ENCODE results near the gene NET1.

NET1 gene

GRCh38 chr10:5419466-5420094 is 7.2 kb downstream of the NET1 start:
- H3K36me3 ChIP-seq (ENCODE audit: control insufficient read depth, insufficient read depth, low read length), result no peaks in the 10 kb centered on the region
- no peak overlapping the region for H3K4me3 ChIP-seq (ENCODE audit: low read depth, low read length)
- H3K9ac ChIP-seq (ENCODE audit: low read depth, low read length), result no peak overlapping the region
- no peak overlapping the region for H3K27ac ChIP-seq (ENCODE audit: low read depth, low read length)
- no peaks in the 10 kb centered on the region for H3K27me3 ChIP-seq (ENCODE audit: control insufficient read depth, insufficient read depth, low read length)
- no peaks in the 10 kb centered on the region for H3K9me3 ChIP-seq (ENCODE audit: control insufficient read depth, insufficient read depth, low read length)
- peaks cover 36% of the 10 kb centered on the region for H3K4me1 ChIP-seq (ENCODE audit: control insufficient read depth, insufficient read depth, low read length)

GRCh38 chr10:5423771-5424170 is 11.4 kb downstream of the NET1 start:
- no peak overlapping the region for H3K27ac ChIP-seq (ENCODE audit: low read depth, low read length)
- H3K36me3 ChIP-seq (ENCODE audit: control insufficient read depth, insufficient read depth, low read length), result peaks cover 13% of the 10 kb centered on the region
- no peak overlapping the region for H3K4me3 ChIP-seq (ENCODE audit: low read depth, low read length)
- no peak overlapping the region for H3K9ac ChIP-seq (ENCODE audit: low read depth, low read length)
- peaks cover 26% of the 10 kb centered on the region for H3K4me1 ChIP-seq (ENCODE audit: control insufficient read depth, insufficient read depth, low read length)
- no peaks in the 10 kb centered on the region for H3K27me3 ChIP-seq (ENCODE audit: control insufficient read depth, insufficient read depth, low read length)
- H3K9me3 ChIP-seq (ENCODE audit: control insufficient read depth, insufficient read depth, low read length), result no peaks in the 10 kb centered on the region

GRCh38 chr10:5424751-5425150 is 12.4 kb downstream of the NET1 start:
- H3K9me3 ChIP-seq (ENCODE audit: control insufficient read depth, insufficient read depth, low read length), result no peaks in the 10 kb centered on the region
- no peak overlapping the region for H3K9ac ChIP-seq (ENCODE audit: low read depth, low read length)
- no peak overlapping the region for H3K4me3 ChIP-seq (ENCODE audit: low read depth, low read length)
- peaks cover 22% of the 10 kb centered on the region for H3K36me3 ChIP-seq (ENCODE audit: control insufficient read depth, insufficient read depth, low read length)
- H3K27ac ChIP-seq (ENCODE audit: low read depth, low read length), result no peak overlapping the region
- H3K4me1 ChIP-seq (ENCODE audit: control insufficient read depth, insufficient read depth, low read length), result peaks cover 26% of the 10 kb centered on the region
- H3K27me3 ChIP-seq (ENCODE audit: control insufficient read depth, insufficient read depth, low read length), result no peaks in the 10 kb centered on the region

- H3K27me3 ChIP-seq (ENCODE audit: control insufficient read depth, insufficient read depth, low read length), result no peaks in the 10 kb centered on the region
- H3K27ac ChIP-seq (ENCODE audit: low read depth, low read length), result no peak overlapping the region
- H3K9ac ChIP-seq (ENCODE audit: low read depth, low read length), result no peak overlapping the region
- H3K36me3 ChIP-seq (ENCODE audit: control insufficient read depth, insufficient read depth, low read length), result peaks cover 39% of the 10 kb centered on the region
- no peak overlapping the region for H3K4me3 ChIP-seq (ENCODE audit: low read depth, low read length)
- peaks cover 26% of the 10 kb centered on the region for H3K4me1 ChIP-seq (ENCODE audit: control insufficient read depth, insufficient read depth, low read length)
- no peaks in the 10 kb centered on the region for H3K9me3 ChIP-seq (ENCODE audit: control insufficient read depth, insufficient read depth, low read length)
Observed at GRCh38 chr10:5428133-5428532, 15.8 kb downstream of the NET1 start.

GRCh38 chr10:5433182-5433581 is 20.8 kb downstream of the NET1 start:
- no peaks in the 10 kb centered on the region; the same call in 1 of the 2 replicates for H3K4me1 ChIP-seq (ENCODE audit: control insufficient read depth, insufficient read depth, low read length)
- H3K9ac ChIP-seq (ENCODE audit: low read depth, low read length), result no peak overlapping the region
- no peaks in the 10 kb centered on the region for H3K27me3 ChIP-seq (ENCODE audit: control insufficient read depth, insufficient read depth, low read length)
- no peak overlapping the region for H3K4me3 ChIP-seq (ENCODE audit: low read depth, low read length)
- no peak overlapping the region for H3K27ac ChIP-seq (ENCODE audit: low read depth, low read length)
- no peaks in the 10 kb centered on the region for H3K9me3 ChIP-seq (ENCODE audit: control insufficient read depth, insufficient read depth, low read length)
- H3K36me3 ChIP-seq (ENCODE audit: control insufficient read depth, insufficient read depth, low read length), result peaks cover 36% of the 10 kb centered on the region

- Histone ChIP-seq H3K27me3 (ENCODE audit: control insufficient read depth, insufficient read depth, low read length) (no peaks in the 10 kb centered on the region), H3K4me3 (ENCODE audit: low read depth, low read length) (no peak overlapping the region), H3K4me1 (ENCODE audit: control insufficient read depth, insufficient read depth, low read length) (no peaks in the 10 kb centered on the region; the same call in 1 of the 2 replicates), H3K27ac (ENCODE audit: low read depth, low read length) (no peak overlapping the region), H3K9me3 (ENCODE audit: control insufficient read depth, insufficient read depth, low read length) (no peaks in the 10 kb centered on the region), H3K9ac (ENCODE audit: low read depth, low read length) (no peak overlapping the region), H3K36me3 (ENCODE audit: control insufficient read depth, insufficient read depth, low read length) (peaks cover 37% of the 10 kb centered on the region)
Observed at GRCh38 chr10:5434017-5434753, 21.8 kb downstream of the NET1 start.

GRCh38 chr10:5435328-5435727 is 23.0 kb downstream of the NET1 start:
- Histone ChIP-seq H3K27me3 (ENCODE audit: control insufficient read depth, insufficient read depth, low read length) (no peaks in the 10 kb centered on the region), H3K9ac (ENCODE audit: low read depth, low read length) (no peak overlapping the region), H3K27ac (ENCODE audit: low read depth, low read length) (no peak overlapping the region), H3K4me1 (ENCODE audit: control insufficient read depth, insufficient read depth, low read length) (no peaks in the 10 kb centered on the region; the same call in 1 of the 2 replicates), H3K36me3 (ENCODE audit: control insufficient read depth, insufficient read depth, low read length) (peaks cover 29% of the 10 kb centered on the region), H3K9me3 (ENCODE audit: control insufficient read depth, insufficient read depth, low read length) (no peaks in the 10 kb centered on the region), H3K4me3 (ENCODE audit: low read depth, low read length) (no peak overlapping the region)

GRCh38 chr10:5440206-5440605 is 27.8 kb downstream of the NET1 start:
- H3K4me3 ChIP-seq (ENCODE audit: low read depth, low read length), result no peak overlapping the region
- H3K4me1 ChIP-seq (ENCODE audit: control insufficient read depth, insufficient read depth, low read length), result no peaks in the 10 kb centered on the region
- no peak overlapping the region for H3K27ac ChIP-seq (ENCODE audit: low read depth, low read length)
- H3K9ac ChIP-seq (ENCODE audit: low read depth, low read length), result no peak overlapping the region
- no peaks in the 10 kb centered on the region for H3K27me3 ChIP-seq (ENCODE audit: control insufficient read depth, insufficient read depth, low read length)
- no peaks in the 10 kb centered on the region for H3K9me3 ChIP-seq (ENCODE audit: control insufficient read depth, insufficient read depth, low read length)
- H3K36me3 ChIP-seq (ENCODE audit: control insufficient read depth, insufficient read depth, low read length), result peaks cover 16% of the 10 kb centered on the region; the same call in 1 of the 2 replicates

GRCh38 chr10:5441106-5441505 is 28.7 kb downstream of the NET1 start:
- no peak overlapping the region for H3K9ac ChIP-seq (ENCODE audit: low read depth, low read length)
- no peak overlapping the region for H3K4me3 ChIP-seq (ENCODE audit: low read depth, low read length)
- no peak overlapping the region for H3K27ac ChIP-seq (ENCODE audit: low read depth, low read length)
- H3K4me1 ChIP-seq (ENCODE audit: control insufficient read depth, insufficient read depth, low read length), result peaks cover 3% of the 10 kb centered on the region
- H3K9me3 ChIP-seq (ENCODE audit: control insufficient read depth, insufficient read depth, low read length), result no peaks in the 10 kb centered on the region
- no peaks in the 10 kb centered on the region for H3K27me3 ChIP-seq (ENCODE audit: control insufficient read depth, insufficient read depth, low read length)
- peaks cover 16% of the 10 kb centered on the region; the same call in 1 of the 2 replicates for H3K36me3 ChIP-seq (ENCODE audit: control insufficient read depth, insufficient read depth, low read length)

- peaks cover 16% of the 10 kb centered on the region; the same call in 1 of the 2 replicates for H3K36me3 ChIP-seq (ENCODE audit: control insufficient read depth, insufficient read depth, low read length)
- H3K27ac ChIP-seq (ENCODE audit: low read depth, low read length), result no peak overlapping the region
Observed at GRCh38 chr10:5442065-5442989, 30.0 kb downstream of the NET1 start.

More at GRCh38 chr10:5442065-5442989, 30.0 kb downstream of the NET1 start:
- peaks cover 11% of the 10 kb centered on the region for H3K4me1 ChIP-seq (ENCODE audit: control insufficient read depth, insufficient read depth, low read length)
- no peaks in the 10 kb centered on the region for H3K9me3 ChIP-seq (ENCODE audit: control insufficient read depth, insufficient read depth, low read length)
- no peaks in the 10 kb centered on the region for H3K27me3 ChIP-seq (ENCODE audit: control insufficient read depth, insufficient read depth, low read length)
- no peak overlapping the region for H3K4me3 ChIP-seq (ENCODE audit: low read depth, low read length)
- H3K9ac ChIP-seq (ENCODE audit: low read depth, low read length), result no peak overlapping the region

Data from HUES48 (cell line).